ENCODE data around the gene PSMB11.

DNA sequence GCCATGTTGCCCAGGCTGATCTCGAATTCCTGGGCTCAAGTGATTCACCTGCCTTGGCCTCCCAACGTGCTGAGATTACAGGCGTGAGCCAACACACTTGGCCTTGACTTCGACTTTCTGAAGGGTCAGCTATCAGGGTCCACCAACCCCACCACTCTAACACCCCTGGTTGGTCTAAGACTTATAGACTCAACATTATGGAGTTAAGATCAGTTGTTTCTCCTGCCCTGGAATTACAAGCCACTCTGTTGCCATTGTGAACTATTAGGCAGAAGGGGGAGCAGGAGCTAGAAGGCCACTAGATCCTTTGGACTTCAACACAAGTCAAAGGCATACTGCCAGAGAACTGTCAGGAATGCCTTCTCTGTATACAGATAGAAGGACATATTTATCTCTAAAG lies 1.9 kb upstream of the PSMB11 start:
- TF ChIP-seq POLR2A (IDR thresholded peaks at IDR 0.05; ENCODE audit: low read depth, low read length): no peak
- no peak for TF ChIP-seq POLR2AphosphoS5 (IDR thresholded peaks at IDR 0.05; ENCODE audit: low read depth, low read length)
- no peak for TF ChIP-seq TAF1 (IDR thresholded peaks at IDR 0.05; ENCODE audit: borderline replicate concordance, low read depth, low read length)

Data from GM12892 (cell line).